EL (cell line): ENCODE results near the gene DCUN1D3.

ENCODE experiments used
- DNase-seq: peaks from one replicate; pipeline ENCODE4 v3.0.0-alpha.2; 2016

The DCUN1D3 gene

GRCh38 chr16:20918486-20919239, 18.5 kb upstream of the DCUN1D3 start:
- peak; percentile 57 for DNase-seq

GRCh38 chr16:20916942-20917341, 16.8 kb upstream of the DCUN1D3 start:
- DNase-seq = no peak

DNA sequence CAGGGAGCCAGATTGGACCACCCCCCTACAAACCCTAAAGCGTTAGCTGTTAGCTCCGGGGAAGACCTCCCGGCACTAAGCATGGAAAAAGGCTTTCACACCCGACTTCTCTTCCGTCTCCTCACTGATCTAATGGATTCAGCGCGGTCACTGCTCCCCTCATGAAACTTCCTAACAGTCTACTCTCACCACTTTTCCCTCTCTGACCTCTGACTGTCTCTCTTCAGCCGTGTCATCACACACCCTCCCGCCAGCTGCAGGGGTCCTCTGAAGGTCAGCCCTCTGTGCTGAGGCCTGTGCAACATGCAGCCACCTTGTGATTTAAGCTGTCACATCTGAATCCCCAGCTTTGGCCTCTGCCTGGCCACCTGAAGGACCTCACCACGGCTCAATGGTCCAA, 16.1 kb upstream of the DCUN1D3 start:
- no peak for DNase-seq

DNA sequence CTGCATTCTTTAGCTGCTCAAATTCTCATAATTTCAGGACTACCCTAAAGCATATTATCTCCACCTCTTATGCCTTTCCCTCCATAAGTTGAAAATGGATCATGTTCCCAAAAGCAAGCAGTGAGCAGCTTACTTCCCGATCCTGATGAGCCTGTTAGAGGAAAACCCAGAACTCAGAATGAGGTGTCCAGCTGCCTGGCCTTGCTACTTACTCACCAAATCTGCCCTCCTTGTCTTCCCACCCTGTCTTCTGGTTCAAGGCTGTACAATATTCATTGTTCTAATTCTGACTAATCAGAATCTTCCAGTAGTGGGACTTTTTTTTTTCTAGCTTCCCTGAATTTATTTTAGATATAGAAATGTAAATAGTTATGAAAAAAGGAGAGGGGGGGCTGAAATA, 11.2 kb upstream of the DCUN1D3 start:
- DNase-seq = peak; percentile 61

GRCh38 chr16:20910781-20911321, 10.7 kb upstream of the DCUN1D3 start:
- peak; percentile 89 for DNase-seq

DNA sequence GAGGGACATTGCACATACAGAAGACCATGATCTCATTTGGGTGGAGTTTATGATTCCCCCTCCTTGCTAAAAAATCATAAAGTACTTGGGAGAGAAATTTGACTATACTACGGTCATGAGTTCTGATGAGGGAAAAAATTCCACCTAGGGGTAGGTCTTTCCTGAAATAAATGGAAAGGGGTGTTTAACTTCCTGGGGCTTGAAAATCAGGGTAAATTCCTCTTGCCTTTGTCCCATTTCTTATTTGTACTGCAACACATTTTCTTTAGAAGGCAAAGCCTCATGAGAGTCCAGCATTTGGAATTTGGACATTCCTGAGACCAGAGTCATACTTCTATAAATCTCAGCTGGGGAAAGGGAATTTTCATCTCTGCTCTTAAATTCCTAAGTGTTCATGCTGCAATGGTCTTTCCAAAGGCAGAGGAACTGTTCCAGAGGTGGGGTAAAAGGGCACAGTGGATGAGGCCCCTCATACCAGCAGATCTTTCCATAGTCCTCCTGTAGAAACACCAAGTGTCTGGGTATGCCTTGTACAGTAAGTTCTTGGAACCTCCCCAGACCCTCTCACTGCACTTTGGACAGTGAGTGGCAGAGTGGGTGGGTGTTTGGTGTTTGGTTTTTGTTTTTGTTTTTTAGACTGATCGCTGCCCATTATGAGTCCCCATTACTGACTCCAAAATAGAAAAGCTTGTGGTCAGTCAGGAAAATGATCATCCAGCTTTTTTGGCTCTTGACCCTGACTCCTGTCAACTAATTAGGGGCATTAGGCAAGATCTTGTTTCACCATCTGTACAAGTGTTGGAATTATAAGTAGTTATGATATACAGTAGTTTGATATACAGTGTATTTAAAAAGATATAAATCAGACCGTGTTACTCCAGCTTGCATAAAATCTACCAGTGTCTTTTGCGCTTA, 6.4 kb upstream of the DCUN1D3 start:
- DNase-seq = peak; percentile 94

GRCh38 chr16:20905576-20905975, 5.4 kb upstream of the DCUN1D3 start:
- DNase-seq = no peak

GRCh38 chr16:20904507-20905081, 4.4 kb upstream of the DCUN1D3 start:
- DNase-seq = peak; percentile 72

- no peak for DNase-seq
Observed at GRCh38 chr16:20903899-20904506, 3.8 kb upstream of the DCUN1D3 start.

- DNase-seq = no peak
Observed at GRCh38 chr16:20903116-20903898, 3.1 kb upstream of the DCUN1D3 start.

DNA sequence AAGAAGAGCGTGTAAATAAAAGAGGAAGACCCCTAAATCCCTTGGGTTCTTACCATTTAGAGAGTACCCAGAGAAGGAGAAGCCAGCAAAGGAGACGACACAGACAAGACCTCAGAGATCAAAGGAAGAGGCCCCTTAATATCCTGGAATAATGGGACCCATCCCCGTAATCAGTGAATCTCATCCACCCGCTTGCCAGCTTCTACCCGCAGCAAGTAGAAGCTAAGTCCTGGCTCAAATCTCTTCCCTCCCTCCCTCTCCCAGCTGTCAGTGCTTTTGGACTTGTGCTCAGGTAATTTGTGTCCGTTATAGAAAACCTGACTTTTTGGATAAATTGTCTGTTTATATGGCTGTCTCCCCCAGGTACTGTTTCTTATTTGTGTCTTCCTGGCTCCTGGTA, 2.3 kb upstream of the DCUN1D3 start:
- DNase-seq = no peak

- DNase-seq = peak; percentile 57
Observed at GRCh38 chr16:20901436-20902112, 1.4 kb upstream of the DCUN1D3 start.

GRCh38 chr16:20901068-20901435, 894 bp upstream of the DCUN1D3 start:
- no peak for DNase-seq

- peak; percentile 25 for DNase-seq
Observed at GRCh38 chr16:20899477-20900298, 470 bp downstream of the DCUN1D3 start.

DNA sequence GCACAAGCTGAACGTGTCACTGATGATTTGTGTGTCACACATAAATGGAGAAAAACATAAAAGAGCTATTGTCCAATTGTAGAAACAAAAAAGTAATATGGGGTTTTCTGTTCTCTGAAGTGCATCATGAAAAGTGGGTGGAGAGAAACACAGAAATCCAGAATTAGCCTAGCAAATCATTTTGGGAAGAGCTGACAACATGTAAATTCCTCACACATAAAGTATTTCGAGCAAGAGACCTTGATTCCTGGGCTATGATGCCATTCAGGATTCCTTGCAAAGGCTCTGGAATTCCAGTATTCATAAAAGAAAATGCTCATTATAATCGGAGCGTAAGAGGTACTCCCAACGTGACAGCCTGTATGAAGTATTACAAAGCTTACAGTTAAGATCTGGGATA, 1.1 kb downstream of the DCUN1D3 start:
- DNase-seq = peak; percentile 80

DNA sequence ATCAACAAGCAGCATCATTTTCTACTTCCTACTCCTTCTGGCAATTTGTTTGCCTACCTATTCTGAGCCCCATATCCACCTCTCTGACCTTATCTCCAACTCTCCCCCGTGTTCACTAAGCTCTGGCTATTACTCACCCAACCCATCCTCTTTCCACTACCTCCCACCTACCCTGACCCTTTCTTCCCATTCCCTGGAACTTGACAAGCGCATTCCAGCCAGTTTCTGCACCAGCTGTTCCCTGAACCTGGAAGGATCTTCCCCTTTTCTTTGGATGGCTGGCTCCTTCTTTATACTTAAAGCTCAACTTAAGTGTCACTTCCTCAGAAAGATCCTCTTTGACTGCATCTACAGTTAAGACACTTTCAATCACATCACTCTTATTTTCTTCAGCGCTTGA, 2.2 kb downstream of the DCUN1D3 start:
- no peak for DNase-seq

GRCh38 chr16:20897253-20897897, 2.8 kb downstream of the DCUN1D3 start:
- peak; percentile 44 for DNase-seq

GRCh38 chr16:20894388-20894787, 5.8 kb downstream of the DCUN1D3 start:
- no peak for DNase-seq

- DNase-seq = no peak
Observed at GRCh38 chr16:20889625-20890275, 10.4 kb downstream of the DCUN1D3 start.

DNA sequence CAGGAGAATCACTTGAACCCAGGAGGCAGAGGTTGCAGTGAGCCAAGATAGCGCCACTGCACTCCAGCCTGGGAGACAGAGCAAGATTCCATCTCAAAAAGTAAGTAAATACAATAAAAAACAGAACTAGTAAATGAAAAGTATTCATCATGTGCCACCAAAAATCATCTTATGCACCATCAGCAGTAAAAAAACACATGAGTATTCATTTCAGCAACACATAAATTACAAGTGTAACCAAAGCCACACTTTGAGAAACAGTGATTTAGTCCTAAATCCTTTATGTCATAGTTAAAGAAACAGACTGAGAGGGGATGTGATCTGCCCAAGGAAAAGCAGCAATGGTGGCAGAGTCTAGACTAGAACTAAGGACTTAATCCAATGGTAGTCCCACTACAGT, 13.0 kb downstream of the DCUN1D3 start:
- DNase-seq = no peak
